ENCODE measurements around the gene ATP5MG. TPM values are rescaled to one million over a fixed set of nuclear protein-coding genes. Genes with fewer than 3 reads are reported as not detected.

The ATP5MG gene, protein sequence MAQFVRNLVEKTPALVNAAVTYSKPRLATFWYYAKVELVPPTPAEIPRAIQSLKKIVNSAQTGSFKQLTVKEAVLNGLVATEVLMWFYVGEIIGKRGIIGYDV
- total RNA-seq, result 10 to 100 TPM; 26.7 to 83.6 (median 44.8) TPM

- DNase-seq (ENCODE audit: low spot score in 2 of 2), result peak; percentile 82 to 97
- H3K4me3 ChIP-seq (ENCODE audit: low read depth, poor library complexity, severe bottlenecking), result peak within 1 kb of the TSS; percentile 99
- intact Hi-C loops (cut with DNase I; ENCODE audit: low total_unique reads), result no loop called here
- WGBS, 2 donors, result 0% methylated on average over 51 of the region's 51 CpGs
- TF ChIP-seq POLR2A (IDR thresholded peaks at IDR 0.05) (no peak), CTCF (IDR thresholded peaks at IDR 0.05) (no peak)
Observed at GRCh38 chr11:118401151-118401879, at the start of gene ATP5MG. Gene ATP5MG (plus strand): TSS chr11:118401606. CDS start chr11:118401666, 60 bp downstream.

GRCh38 chr11:118353084-118353710 is 48.2 kb upstream of the ATP5MG start:
- TF ChIP-seq POLR2A (IDR thresholded peaks at IDR 0.05) (no peak), CTCF (IDR thresholded peaks at IDR 0.05) (no peak)
- intact Hi-C loops (cut with DNase I; ENCODE audit: low total_unique reads), result no loop called here
- 11% methylated on average over 6 of the region's 6 CpGs for WGBS, 2 donors
- no peak for DNase-seq (ENCODE audit: low spot score in 2 of 2)
- H3K4me3 ChIP-seq (ENCODE audit: low read depth, poor library complexity, severe bottlenecking), result no peak overlapping the region

GRCh38 chr11:118358071-118358470 is 43.3 kb upstream of the ATP5MG start:
- intact Hi-C loops (cut with DNase I; ENCODE audit: low total_unique reads), result no loop called here
- H3K4me3 ChIP-seq (ENCODE audit: low read depth, poor library complexity, severe bottlenecking), result no peak overlapping the region
- WGBS, 2 donors, result 37 to 42% methylated on average over 3 of the region's 3 CpGs
- DNase-seq (ENCODE audit: low spot score in 2 of 2), result no peak
- TF ChIP-seq POLR2A (IDR thresholded peaks at IDR 0.05) (no peak), CTCF (IDR thresholded peaks at IDR 0.05) (no peak)

GRCh38 chr11:118359295-118359958 is 42.0 kb upstream of the ATP5MG start, which contains the start of gene UBE4A:
Gene UBE4A (plus strand): TSS chr11:118359600. CDS start chr11:118365081, 5,481 bp downstream.
- peak; percentile 94 to 99 for DNase-seq (ENCODE audit: low spot score in 2 of 2)
- intact Hi-C loops (cut with DNase I; ENCODE audit: low total_unique reads), result no loop called here
- 4% methylated on average over 32 to 33 of the region's 33 CpGs for WGBS, 2 donors
- TF ChIP-seq CTCF (IDR thresholded peaks at IDR 0.05) (no peak), POLR2A (IDR thresholded peaks at IDR 0.05) (peak in 1 of 2 donors; percentile 17)
- peak within 1 kb of the TSS; percentile 96 for H3K4me3 ChIP-seq (ENCODE audit: low read depth, poor library complexity, severe bottlenecking)

- 87 to 89% methylated on average over 3 of the region's 3 CpGs for WGBS, 2 donors
- no peak for TF ChIP-seq POLR2A (IDR thresholded peaks at IDR 0.05)
- no peak for TF ChIP-seq CTCF (IDR thresholded peaks at IDR 0.05)
- intact Hi-C loops (cut with DNase I; ENCODE audit: low total_unique reads), result no loop called here
- no peak overlapping the region for H3K4me3 ChIP-seq (ENCODE audit: low read depth, poor library complexity, severe bottlenecking)
- DNase-seq (ENCODE audit: low spot score in 2 of 2), result no peak
Observed at GRCh38 chr11:118364956-118365615, 36.3 kb upstream of the ATP5MG start.
